GM19324 (cell line): ENCODE results near the gene GTPBP3.

Experiments used
- ATAC-seq: cut with Tn5 transposase; IDR thresholded peaks from one replicate; pipeline ENCODE4 v1.9.1; 2021; ENCODE audit warnings: mild to moderate bottlenecking, moderate library complexity; ENCODE audit not compliant: unreplicated experiment, low FRiP score

GTPBP3 gene

DNA sequence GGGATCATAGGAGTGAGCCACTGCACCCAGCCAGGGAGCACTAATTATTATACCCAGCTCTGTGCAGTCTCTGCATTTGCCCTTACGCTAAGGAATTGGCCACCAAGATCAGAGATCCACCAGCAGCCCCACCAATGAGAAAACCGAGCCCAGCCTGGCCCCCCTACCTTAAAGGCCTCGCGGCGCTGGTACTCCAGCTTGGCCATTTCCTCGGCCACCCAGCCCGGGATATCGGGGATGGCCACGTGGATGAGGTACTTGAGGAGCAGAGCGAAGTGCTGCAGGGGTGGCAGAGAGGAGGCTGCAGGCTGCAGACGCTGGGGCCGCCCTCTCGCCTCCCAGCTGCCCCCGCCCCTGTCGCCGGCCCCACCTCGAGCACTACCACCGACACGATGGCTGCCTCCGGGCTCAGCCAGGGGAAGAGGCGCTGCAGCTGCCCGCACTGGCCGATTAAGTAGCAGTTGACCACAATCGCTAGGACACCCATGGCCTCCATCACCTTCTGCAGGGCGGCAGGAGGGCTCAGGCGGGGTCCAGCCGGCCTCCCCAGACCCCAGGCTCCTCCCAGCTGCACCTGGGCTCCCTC lies 10.2 kb upstream of the GTPBP3 start:
- ATAC-seq: no peak

DNA sequence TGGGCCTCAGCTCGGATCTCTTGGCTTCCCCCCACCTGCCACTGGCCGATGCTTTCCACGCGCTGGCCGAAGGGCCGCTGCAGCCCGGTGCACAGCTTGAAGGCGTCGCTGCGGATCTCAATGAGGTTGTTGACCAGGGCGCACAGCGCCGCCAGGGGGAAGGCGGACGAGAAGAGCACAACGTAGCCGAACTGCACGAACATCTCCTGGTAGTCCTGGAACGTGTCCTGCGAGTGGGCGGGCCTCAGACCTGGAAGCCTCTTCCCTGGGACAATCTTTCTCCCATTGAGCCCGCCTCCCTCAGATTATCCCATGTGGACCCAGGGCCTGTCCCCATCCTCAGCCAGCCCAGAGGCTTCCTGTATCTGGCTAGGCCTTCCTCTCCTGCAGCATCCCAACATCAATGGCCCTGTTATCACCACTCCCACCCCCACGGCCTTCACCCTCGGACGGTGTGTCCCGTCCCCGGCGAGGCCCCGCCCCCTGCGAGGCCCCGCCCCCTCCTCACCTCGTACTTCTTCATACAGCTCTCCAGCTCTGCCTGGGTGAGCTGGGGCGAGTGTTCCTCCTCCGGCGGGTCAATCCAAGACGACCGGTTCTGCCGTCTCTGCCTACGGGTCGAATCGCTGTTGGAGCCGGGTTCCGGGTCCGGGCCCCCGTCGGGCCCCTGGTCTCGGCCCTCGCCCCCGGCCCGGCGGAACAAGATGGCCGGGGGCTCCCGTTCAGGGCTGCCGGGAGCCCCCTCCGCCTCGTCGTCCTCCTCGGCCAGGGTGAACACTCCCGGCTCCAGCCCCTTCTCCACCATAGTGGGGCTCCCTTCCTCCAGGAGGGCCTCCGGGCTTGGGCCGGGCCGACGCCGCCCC lies 9.5 kb upstream of the GTPBP3 start:
- no peak for ATAC-seq

DNA sequence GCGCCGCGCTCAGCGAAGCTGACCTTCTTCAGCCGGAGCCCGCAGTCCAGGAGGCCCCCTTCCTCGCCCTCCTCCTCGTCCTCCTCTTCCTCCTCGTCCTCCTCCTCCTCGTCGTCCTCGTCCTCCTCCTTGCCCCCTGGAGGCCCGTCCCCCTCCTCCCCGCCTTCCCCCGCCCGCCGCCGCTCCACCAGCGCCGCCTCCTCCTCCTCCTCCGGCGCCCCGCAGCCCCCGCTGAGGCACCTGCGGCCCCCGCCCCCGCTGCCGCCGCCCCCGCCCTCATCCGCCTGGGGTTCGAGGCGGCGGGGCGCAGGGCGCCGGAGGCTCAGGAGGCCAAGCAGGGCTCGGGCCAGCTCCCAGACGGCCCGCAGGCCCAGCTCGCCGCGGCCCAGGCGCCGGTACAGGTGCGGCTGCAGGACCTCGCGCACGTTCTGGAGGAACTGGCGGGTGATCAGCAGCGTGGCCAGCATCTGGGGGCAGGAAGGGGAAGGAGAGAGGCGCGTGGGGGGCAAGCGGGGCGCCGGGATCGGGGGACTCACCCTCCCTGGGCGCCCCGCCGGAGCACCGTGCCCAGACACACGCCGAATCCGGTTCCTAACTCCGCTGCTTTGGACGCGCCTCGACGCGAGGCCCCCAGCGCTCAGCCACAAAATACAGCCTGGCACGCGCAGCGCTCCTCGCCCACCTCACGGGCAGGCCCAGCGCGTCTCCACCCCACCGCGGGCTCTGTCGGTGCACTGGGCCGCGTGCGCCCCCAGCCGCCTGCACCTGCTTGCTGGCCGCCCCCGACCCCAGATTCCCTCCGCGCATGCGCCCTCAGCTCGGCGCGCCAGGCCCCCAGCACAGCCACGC lies 8.6 kb upstream of the GTPBP3 start:
- ATAC-seq: no peak

DNA sequence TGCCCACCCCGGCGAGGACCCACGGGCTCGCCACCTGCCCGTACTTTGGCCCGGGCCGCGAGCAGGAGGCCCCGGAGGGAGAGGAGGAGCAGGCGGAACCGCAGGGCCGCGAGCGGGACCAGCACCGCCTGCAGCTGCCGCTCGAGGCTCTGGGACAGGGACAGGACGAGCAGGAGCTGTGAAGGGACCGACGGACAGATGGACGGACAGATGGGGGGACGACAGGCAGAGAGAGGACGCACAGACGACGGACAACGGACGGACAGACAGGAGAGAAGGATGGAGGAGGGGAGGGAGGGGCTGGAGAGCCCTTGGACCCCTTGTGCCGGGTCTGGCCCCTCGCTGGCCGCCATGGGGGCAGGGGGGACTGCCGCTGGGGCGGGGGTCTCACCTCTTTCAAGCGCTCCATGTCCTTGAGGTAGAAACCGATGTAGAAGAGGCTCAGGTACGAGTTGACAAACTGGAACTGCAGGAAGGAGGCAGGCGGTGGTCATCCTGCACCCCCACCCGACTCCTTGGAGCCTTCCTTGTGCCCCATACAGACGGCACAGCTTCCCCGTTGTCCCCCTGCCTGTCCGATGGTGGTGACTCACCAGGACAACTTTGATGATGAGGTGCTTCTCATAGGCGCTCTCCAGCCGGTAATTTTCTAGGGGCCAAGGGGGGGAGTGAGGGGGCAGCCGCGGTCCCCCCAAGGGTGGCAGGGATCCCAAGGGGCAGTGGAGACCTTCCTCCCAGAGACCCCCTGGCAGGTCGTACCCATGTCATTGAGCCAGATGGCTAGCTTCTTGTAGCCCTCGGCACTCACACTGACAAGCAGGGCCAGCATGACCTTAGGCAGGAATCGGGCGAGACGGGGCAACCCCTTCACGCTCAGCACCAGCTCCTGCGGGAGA lies 7.7 kb upstream of the GTPBP3 start:
- ATAC-seq: no peak

DNA sequence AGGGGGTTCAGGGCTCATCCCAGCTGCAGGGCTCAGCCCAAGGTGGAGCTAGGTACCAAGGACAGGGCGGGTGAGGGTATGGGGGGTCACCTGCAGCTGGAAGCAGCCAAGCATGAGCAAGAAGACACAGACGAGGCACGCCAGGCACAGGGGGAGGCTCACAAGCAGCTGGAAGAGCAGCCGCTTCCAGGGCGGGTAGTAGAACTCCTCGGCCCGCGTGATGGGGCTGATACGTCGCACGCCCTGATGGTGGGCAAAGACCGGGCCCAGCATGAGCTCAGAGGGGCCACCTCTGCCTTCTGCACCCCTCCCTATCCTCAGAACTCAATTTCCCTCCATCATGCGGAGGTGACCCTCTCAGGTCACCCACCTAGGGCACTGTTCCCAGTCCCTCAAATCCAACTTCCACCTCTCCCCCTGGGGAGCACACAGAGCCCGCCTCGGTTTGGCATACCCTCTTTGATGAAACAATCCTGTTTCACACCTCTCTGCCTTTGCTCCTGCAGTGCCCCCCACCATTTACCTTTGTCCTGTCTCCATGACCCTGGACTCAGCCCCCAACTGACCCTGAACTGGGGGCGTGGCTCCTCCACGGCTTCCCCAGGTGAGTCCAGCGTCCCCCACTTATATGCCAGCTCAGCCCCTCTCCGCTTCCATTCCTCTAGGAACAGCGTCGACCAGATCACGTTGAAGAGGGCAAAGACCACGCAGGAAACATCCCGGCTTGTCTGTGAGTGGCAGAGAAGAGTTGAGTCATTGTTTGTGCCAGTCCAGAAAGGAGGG lies 6.9 kb upstream of the GTPBP3 start:
- ATAC-seq: no peak

DNA sequence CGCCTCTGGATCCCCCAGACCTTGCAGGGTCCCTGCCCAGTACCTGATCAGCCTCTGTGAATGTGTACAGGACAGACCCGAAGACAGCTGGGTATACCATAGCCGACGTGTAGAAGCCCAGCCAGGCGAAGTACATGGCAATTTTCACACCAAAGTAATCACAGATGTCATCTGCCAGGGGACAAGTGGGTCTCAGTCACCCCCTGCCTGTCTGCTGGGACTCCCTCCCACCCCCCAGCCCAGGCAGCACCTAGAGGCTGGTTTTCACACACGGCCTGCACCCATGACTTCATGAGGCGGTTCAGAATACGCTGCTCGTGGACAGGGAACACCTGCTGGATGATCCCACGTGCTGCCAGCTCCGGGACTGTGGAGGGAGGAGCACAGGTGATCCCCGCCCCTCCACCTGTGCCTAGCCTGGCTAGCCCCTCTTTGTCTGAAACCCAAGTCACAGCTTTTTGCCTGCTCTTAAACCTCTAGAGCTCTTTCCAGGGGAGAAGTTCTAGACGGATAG lies 6.3 kb upstream of the GTPBP3 start:
- ATAC-seq: no peak

DNA sequence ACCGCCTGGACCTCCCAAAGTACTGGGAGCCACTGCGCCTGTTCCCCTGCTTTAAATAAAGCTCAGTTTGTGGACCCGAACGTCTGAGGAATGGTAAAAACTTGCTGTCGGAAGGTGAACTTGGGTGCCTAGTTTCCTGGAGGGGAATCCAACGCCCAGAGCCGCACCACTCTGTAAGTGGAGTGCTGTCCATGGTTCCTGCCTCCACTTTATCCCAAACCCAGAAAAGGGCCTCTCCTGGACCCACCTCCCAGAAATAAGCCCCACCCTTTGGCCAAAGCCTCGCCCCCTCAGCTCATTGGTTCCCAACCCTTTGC lies 5.0 kb upstream of the GTPBP3 start:
- no peak for ATAC-seq

DNA sequence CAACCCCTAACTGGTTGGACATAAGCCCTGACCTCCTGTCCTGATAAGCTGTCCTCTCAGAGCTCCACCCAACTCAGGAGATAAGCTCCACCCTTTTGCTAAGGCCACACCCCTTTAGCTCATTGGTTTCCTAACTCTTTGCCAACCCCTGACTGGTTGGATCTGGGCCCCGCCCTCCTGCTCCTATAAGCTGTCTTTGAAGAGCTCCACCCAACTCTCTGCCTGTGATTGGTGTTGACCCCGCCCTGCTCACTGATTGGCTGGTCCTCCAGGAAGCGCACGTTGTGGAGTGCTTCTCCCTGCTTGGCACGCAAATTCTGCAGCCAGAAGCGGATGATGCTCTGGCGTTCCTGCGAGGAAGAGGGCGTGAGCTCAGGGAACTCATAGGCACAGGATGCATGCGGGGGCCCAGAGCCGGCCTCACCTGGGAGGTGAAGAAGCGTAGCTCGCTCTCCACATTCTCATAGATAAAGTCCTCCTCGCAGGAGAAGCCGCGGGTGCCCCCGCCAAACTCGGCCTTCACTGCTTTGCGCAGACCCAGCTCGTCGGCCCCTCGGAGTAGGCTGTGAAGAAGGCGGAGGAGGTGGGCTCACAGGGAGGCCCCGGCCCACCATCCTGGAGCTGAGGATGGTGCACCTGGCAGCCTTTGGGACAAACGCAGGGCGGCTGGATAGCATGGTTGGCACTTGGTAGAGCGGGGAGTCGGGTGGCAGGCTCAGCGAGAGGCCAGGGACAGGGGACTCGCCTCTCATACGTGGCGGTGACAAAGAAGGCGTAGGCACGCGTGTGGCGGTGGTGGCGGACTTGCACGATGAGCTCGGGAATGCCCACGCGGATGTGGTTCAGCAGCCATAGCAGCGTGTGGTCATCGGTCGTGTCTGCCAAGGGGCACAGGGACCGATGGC lies 4.4 kb upstream of the GTPBP3 start:
- no peak for ATAC-seq

DNA sequence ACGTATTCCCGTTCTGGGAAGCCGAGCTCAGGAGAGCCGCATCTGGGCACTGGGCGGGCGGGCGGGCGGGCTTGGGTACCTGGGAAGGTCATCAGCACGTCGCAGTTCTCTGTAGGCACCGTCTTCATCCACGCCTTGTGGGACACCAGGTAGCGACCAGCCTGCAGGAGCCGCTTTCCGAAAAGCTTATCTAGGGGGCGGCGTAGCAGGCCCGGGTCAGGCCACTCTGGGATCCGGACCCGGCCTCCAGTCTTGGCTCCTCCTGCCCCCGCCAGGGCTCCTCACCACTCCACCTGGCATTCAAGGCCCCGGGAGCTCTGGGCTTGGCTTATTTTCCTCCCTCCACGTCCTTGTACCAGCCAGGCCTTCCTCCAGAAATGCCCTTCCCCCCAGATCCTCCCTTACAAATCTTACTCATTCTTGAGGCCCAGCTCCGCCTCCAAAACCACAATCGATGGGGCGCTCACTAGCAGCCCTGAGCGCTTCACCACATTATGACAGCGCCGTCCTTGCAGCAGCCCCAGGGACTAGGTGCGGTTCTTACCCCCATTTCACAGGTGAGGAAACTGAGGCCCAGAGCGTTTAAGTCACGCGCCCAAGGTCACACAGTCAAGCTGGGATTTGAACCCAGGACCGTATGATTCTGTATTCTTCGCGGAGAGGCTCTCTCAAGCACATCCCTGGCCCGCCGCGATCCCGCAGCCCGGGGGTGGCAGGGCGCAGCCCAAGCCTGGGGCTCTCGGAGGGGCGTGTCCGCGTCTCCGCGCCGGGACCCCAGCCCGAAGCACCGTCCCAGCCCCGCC lies 3.5 kb upstream of the GTPBP3 start:
- ATAC-seq: no peak

DNA sequence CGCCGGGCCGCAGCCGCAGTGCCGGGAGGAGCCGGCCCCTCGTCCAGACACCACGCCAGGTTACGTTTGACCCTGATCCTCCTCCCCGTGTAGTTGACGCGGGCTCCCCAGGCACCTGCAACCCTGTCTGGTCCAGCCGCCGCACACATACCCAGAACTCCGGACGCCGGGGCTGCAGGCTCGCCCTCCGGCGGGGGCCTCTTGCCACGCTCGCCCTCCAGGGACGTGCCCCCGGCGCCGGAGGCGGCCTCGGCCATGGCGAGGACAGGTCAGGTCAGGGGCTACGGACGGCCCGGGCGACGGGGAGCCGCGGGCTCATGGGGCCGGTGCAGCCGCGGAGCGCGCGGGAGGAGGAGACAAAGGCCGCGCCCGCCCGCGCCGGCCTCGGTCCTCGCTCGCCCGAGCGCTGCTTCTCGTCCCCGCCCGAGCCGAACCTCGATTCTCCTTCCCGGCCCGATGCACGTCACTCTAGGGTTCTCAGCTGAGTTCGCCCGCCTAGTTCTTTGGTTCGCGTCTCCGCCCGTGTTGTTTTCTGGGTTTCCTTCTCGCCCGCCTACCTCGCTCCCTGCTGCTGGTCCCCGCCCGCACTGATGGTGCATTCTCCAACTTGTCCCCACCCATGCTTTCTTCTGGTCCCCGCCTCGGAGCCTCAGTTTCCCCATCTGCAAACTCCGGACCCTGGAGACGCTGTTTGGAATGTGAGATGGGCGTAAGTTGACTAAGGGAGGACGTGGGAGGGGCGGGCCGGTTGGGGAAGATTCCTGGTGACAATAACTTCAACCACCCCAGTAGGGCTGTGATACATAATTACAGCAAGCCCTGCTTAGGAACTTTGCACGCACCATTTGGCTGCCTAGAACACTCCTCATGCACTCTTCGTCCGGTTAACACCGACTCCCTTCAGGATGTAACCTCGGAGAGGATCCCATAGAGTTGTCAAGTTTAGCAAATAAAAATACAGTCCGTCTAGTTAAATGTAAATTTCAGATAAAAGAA lies 2.6 kb upstream of the GTPBP3 start, which contains the start of gene ANO8:
Gene ANO8 (minus strand): TSS at position 442 of the 996 bp plus-strand sequence. CDS start 185 bp downstream, at position 257.
- peak; percentile 43 for ATAC-seq

DNA sequence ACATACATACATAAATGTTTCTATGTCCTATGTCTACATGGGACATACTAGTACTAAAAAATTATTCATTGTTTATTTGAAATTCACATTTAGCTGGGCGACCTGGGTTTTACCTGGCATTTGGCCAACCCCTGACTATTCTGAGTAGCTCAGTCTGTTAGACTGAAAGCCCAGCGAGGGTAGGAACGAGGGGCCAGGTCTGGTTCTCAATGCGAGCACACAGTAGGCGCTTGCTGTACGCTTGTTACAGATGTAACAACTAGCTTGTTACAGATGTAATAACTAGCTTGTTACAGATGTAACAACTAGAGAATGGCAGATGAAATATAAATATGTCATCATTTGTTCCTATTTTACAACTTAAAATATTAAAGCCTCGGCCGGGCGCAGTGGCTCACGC lies 1.8 kb upstream of the GTPBP3 start:
- ATAC-seq: no peak

DNA sequence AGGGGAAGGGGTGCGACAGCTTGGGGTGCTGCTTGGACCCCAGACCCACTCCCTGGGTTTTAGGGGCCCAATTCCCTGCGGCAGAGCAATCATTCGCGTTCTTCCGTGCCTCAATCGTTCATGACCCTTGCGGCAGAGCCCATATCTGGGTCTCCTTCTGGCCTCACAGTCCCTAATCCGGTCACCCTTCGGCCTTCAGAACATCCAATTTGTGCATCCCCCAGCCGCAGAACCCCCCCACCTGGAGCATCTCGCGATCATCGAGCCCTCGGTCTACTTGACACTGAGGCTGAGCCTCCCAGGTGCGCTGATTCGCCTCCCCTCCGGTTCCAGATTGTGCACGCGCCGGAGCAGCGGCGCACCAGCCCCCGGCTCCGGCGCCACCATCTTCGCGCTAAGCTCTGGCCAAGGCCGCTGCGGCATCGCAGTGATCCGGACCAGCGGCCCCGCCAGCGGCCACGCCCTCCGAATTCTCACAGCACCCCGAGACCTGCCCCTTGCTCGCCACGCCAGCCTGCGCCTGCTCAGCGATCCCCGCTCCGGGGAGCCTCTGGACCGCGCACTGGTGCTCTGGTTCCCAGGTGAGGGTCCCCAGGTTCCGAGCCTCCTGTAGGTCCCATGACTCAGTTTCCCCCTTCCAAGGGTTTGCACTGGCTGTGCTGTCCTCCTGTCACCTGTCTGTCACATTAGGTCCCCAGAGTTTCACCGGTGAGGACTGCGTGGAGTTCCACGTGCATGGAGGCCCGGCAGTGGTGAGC lies 501 bp downstream of the GTPBP3 start:
- peak; percentile 2 for ATAC-seq

DNA sequence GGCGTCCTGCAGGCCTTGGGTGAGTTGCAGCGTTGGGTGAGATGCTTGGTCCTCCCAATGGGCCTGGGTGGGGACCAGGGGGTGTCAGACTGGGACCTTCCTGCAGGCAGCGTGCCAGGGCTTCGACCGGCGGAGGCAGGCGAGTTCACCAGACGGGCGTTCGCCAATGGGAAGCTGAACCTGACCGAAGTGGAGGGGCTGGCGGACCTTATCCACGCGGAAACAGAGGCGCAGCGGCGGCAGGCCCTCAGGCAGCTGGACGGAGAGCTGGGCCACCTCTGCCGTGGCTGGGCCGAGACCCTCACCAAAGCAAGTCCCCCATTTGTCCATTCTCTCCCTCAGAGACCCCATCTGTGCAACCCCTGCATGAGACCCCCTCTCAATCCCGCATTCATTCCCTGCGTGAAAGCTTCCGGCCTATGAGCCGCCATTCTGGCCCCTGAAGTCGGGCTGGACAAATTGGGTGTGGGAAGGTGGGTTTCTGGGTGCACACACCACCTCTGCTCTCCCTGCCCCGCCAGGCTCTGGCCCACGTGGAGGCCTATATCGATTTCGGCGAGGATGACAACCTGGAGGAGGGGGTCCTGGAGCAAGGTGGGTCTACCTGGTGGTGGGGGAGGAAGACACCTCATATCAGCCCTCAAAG lies 1.2 kb downstream of the GTPBP3 start:
- ATAC-seq: no peak

DNA sequence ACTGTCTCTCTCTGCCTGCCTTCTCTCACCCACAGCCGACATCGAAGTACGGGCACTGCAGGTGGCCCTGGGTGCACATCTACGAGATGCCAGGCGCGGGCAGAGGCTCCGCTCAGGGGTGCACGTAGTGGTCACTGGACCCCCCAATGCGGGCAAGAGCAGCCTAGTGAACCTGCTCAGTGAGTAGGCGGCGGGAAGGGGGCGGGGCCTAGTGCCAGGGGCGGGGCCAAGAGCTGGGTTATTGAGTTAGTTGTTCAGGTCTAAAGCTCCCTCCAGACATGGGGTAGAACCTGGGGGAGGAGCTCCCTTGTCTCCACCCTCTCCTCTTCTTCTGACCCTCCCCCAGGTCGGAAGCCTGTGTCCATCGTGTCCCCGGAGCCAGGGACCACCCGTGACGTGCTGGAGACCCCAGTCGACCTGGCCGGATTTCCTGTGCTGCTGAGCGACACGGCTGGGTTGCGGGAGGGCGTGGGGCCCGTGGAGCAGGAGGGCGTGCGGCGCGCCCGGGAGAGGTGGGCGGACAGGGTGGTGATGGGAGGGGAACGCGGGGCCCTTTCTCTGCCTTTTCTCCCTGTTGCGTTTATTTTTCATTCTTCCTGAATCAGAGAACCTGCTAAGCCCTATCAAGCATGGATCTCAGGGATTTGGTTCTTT lies 1.9 kb downstream of the GTPBP3 start:
- no peak for ATAC-seq
